IMR-90 (cell line): ENCODE data around the gene PZP. TPM values are rescaled to one million over a fixed set of nuclear protein-coding genes. Genes with fewer than 3 reads are reported as not detected.

Source experiments
- ATAC-seq: fragments of 200-7000 bp; cut with Tn5 transposase; 2 replicates; pipeline ENCODE4 v1.9.1; 2020; ENCODE audit warnings: low read depth, mild to moderate bottlenecking, moderate library complexity
- BruUV-seq: library from RNA; stranded (reverse); fragments of 400-500 nt; replicated peaks from 2 replicates; lab custom pipeline; 2021; lab: Mats Ljungman, UMichigan
- CTCF ChIA-PET: fragments of 300-600 bp; formaldehyde crosslinking; extraction: SDS; loops from one replicate; lab custom pipeline; 2021; ENCODE audit warnings: antibody characterized with exemption; lab: Yijun Ruan, JAX
- POLR2A ChIA-PET: fragments of 300-600 bp; sonication (Branson Sonifier 250); formaldehyde crosslinking; loops from one replicate; lab custom pipeline; 2022; ENCODE audit warnings: antibody characterized with exemption; ENCODE audit not compliant: unreplicated experiment; lab: Charles Lee
- DNase-seq: peaks from one replicate; pipeline ENCODE4 v3.0.0; 2013
- H2AFZ ChIP-seq: replicated peaks from 2 replicates; pipeline ENCODE3; 2013; ENCODE audit warnings: low read length, mild to moderate bottlenecking; ENCODE audit not compliant: poor library complexity
- H2AK5ac ChIP-seq: 2 replicates; pipeline ENCODE4 v1.6.1; 2013; ENCODE audit warnings: low read depth, low read length, inconsistent platforms
- H2AK9ac ChIP-seq: replicated peaks from 2 replicates; pipeline ENCODE3; 2013; ENCODE audit warnings: mild to moderate bottlenecking, low read depth, low read length, moderate library complexity; ENCODE audit not compliant: poor library complexity
- H2BK120ac ChIP-seq: 2 replicates; pipeline ENCODE4 v1.6.1; 2013; ENCODE audit warnings: low read depth, low read length, inconsistent platforms
- H2BK15ac ChIP-seq: 3 replicates; pipeline ENCODE4 v1.6.1; 2013; ENCODE audit warnings: low read depth, low read length, inconsistent platforms
- H2BK20ac ChIP-seq: 2 replicates; pipeline ENCODE4 v1.6.1; 2013; ENCODE audit warnings: low read depth, mild to moderate bottlenecking, inconsistent platforms, low read length, moderate library complexity
- H2BK5ac ChIP-seq: 2 replicates; pipeline ENCODE4 v1.6.1; 2013; ENCODE audit warnings: mild to moderate bottlenecking, low read depth, low read length, inconsistent platforms; ENCODE audit not compliant: poor library complexity, severe bottlenecking
- H3K14ac ChIP-seq: replicated peaks from 2 replicates; pipeline ENCODE4 v1.6.1; 2013; ENCODE audit warnings: low read depth, low read length, inconsistent platforms
- H3K18ac ChIP-seq: 2 replicates; pipeline ENCODE4 v1.6.1; 2013; ENCODE audit warnings: low read depth, low read length, control low read depth
- H3K23ac ChIP-seq: 2 replicates; pipeline ENCODE4 v1.6.1; 2013; ENCODE audit warnings: low read depth, low read length, inconsistent platforms
- H3K27ac ChIP-seq: 2 replicates; pipeline ENCODE4 v1.5.1; 2013; ENCODE audit warnings: mild to moderate bottlenecking, control low read depth, low read length; ENCODE audit not compliant: insufficient read depth
- H3K27me3 ChIP-seq: 2 replicates; pipeline ENCODE4 v1.6.1; 2013; ENCODE audit warnings: low read length; ENCODE audit not compliant: control insufficient read depth, insufficient read depth
- H3K36me3 ChIP-seq: 2 replicates; pipeline ENCODE4 v1.6.1; 2013; ENCODE audit warnings: low read length, mixed read lengths; ENCODE audit not compliant: control insufficient read depth, insufficient read depth
- H3K4ac ChIP-seq: 2 replicates; pipeline ENCODE4 v1.6.1; 2013; ENCODE audit warnings: low read depth, low read length, inconsistent platforms
- H3K4me1 ChIP-seq: 2 replicates; pipeline ENCODE4 v1.6.1; 2013; ENCODE audit warnings: low read length, mixed read lengths; ENCODE audit not compliant: control insufficient read depth, insufficient read depth
- H3K4me2 ChIP-seq: 2 replicates; pipeline ENCODE4 v1.6.1; 2013; ENCODE audit warnings: low read depth, mild to moderate bottlenecking, control low read depth, low read length, moderate library complexity
- H3K4me3 ChIP-seq: 2 replicates; pipeline ENCODE4 v1.5.1; 2013; ENCODE audit warnings: low read depth, mild to moderate bottlenecking, control low read depth, low read length, moderate library complexity; ENCODE audit not compliant: insufficient read depth
- H3K56ac ChIP-seq: 2 replicates; pipeline ENCODE4 v1.6.1; 2013; ENCODE audit warnings: low read length, inconsistent platforms; ENCODE audit not compliant: insufficient read depth; ENCODE audit errors: extremely low read depth
- H3K79me1 ChIP-seq, 2 experiments: 2 replicates each; pipeline ENCODE4 v1.6.1; 2013; ENCODE audit warnings: low read length in 2 of 2, inconsistent platforms in 1 of 2, low read depth in 1 of 2
- H3K9ac ChIP-seq: 2 replicates; pipeline ENCODE4 v1.6.1; 2013; ENCODE audit warnings: low read depth, low read length, control low read depth
- H3K9me1 ChIP-seq: 2 replicates; pipeline ENCODE4 v1.6.1; 2013; ENCODE audit warnings: low read length, inconsistent platforms; ENCODE audit not compliant: insufficient read depth
- H3K9me3 ChIP-seq: 2 replicates; pipeline ENCODE4 v1.6.1; 2013; ENCODE audit warnings: low read length; ENCODE audit not compliant: control insufficient read depth, insufficient read depth
- H4K20me1 ChIP-seq: 2 replicates; pipeline ENCODE4 v1.6.1; 2013; ENCODE audit warnings: low read length, inconsistent platforms; ENCODE audit not compliant: insufficient read depth
- H4K5ac ChIP-seq: 2 replicates; pipeline ENCODE4 v1.6.1; 2013; ENCODE audit warnings: mild to moderate bottlenecking, low read depth, low read length, control low read depth
- H4K8ac ChIP-seq, 2 experiments: 2 replicates each; pipeline ENCODE4 v1.6.1; 2013; ENCODE audit warnings: low read depth in 2 of 2, low read length in 2 of 2, control low read depth in 1 of 2, inconsistent platforms in 1 of 2
- H4K91ac ChIP-seq: 2 replicates; pipeline ENCODE4 v1.6.1; 2013; ENCODE audit warnings: low read depth, low read length, inconsistent platforms; ENCODE audit not compliant: insufficient read depth
- BHLHE40 ChIP-seq: fragments of 150-350 bp; IDR thresholded peaks from 2 replicates; pipeline ENCODE4 v1.6.1; 2016; ENCODE audit warnings: mild to moderate bottlenecking, low read depth, low read length
- CHD1 ChIP-seq: IDR thresholded peaks from 2 replicates; pipeline ENCODE4 v1.6.1; 2012; ENCODE audit warnings: low read depth, low read length, improper control_type of control experiment
- ELK1 ChIP-seq: fragments of 150-350 bp; IDR thresholded peaks from 2 replicates; pipeline ENCODE4 v1.6.1; 2016; ENCODE audit warnings: low read depth, mild to moderate bottlenecking, low read length, moderate library complexity, borderline replicate concordance
- FOS ChIP-seq: fragments of 150-350 bp; IDR thresholded peaks from 2 replicates; pipeline ENCODE4 v1.6.1; 2016; ENCODE audit warnings: low read depth, low read length
- MAFK ChIP-seq: IDR thresholded peaks from 2 replicates; pipeline ENCODE4 v1.6.1; 2012; ENCODE audit warnings: low read depth, low read length, improper control_type of control experiment
- MAZ ChIP-seq: IDR thresholded peaks from 2 replicates; pipeline ENCODE4 v1.6.1; 2012; ENCODE audit warnings: low read depth, mild to moderate bottlenecking, low read length, improper control_type of control experiment, moderate library complexity, borderline replicate concordance
- NFE2L2 ChIP-seq: fragments of 150-350 bp; IDR thresholded peaks from 2 replicates; pipeline ENCODE4 v1.6.1; 2016; ENCODE audit warnings: low read depth, mild to moderate bottlenecking, low read length
- POLR2A ChIP-seq: IDR thresholded peaks from 2 replicates; pipeline ENCODE4 v1.6.1; 2012; ENCODE audit warnings: mild to moderate bottlenecking, low read depth, low read length
- RAD21 ChIP-seq: IDR thresholded peaks from 2 replicates; pipeline ENCODE4 v1.6.1; 2012; ENCODE audit warnings: low read length, improper control_type of control experiment
- USF2 ChIP-seq: fragments of 150-350 bp; IDR thresholded peaks from 2 replicates; pipeline ENCODE4 v1.6.1; 2017; ENCODE audit warnings: mild to moderate bottlenecking, antibody characterized with exemption, low read length, low read depth
- WGBS, 2 experiments: methylation state at CpG; one replicate each; pipeline versions ENCODE4 v1.1.5 to v1.1.7; 2013; ENCODE audit warnings: missing lambda C conversion rate in 2 of 2; ENCODE audit not compliant: insufficient read length in 1 of 2; ENCODE audit errors: extremely low coverage in 2 of 2; 5-methylcytosine and 5-hydroxymethylcytosine counted together
- dilution Hi-C: fragments of 300-500 bp; cut with HindIII; formaldehyde crosslinking; loops from one replicate; pipeline ENCODE4 v1.14.3; 2018; ENCODE audit warnings: low sequenced_read_pairs; ENCODE audit not compliant: unreplicated experiment
- in situ Hi-C: fragments of 300-500 bp; cut with MboI; formaldehyde crosslinking; loops from 3 replicates; pipeline ENCODE4 v1.14.3; 2019; ENCODE audit warnings: low sequenced_read_pairs, inconsistent platforms, mixed read lengths
- intact Hi-C: fragments of 100-400 bp; cut with micrococcal nuclease; formaldehyde crosslinking; loops from 2 replicates; pipeline ENCODE4 v1.10.0; 2022
- polyA plus RNA-seq, 3 experiments: library from polyadenylated mRNA; depleted of rRNA; stranded (reverse); fragments of >200 nt; gene quantifications; 2 replicates each; pipeline ENCODE4 v1.2.3, GENCODE V29; 2012; ENCODE audit warnings: low replicate concordance in 1 of 3
- total RNA-seq: library from RNA; depleted of rRNA; stranded (reverse); fragments of >200 nt; gene quantifications from 2 replicates; pipeline ENCODE4 v1.2.3, GENCODE V29; 2012

Gene PZP
- total and polyA plus RNA-seq, 2 of the 4 experiments (the other 2 are of a cell fraction), result not detected

- Histone ChIP-seq H3K27ac (no peak overlapping the region), H3K9me3 (peaks cover 7% of the 10 kb centered on the region), H3K9ac (no peak overlapping the region), H3K4me2 (no peak overlapping the region), H4K20me1 (no peaks in the 10 kb centered on the region), H3K4me3 (no peak overlapping the region), H2BK15ac (no peak overlapping the region), H4K91ac (no peak overlapping the region), H3K4ac (no peak overlapping the region), H3K79me1 (no peaks in the 10 kb centered on the region), H3K9me1 (no peaks in the 10 kb centered on the region), H3K18ac (no peak overlapping the region), H3K27me3 (no peaks in the 10 kb centered on the region), H2BK20ac (no peak overlapping the region), H4K8ac (no peak overlapping the region), H3K23ac (no peak overlapping the region), H3K4me1 (no peaks in the 10 kb centered on the region), H2AFZ (no peak overlapping the region), H3K56ac (no peak overlapping the region), H3K36me3 (no peaks in the 10 kb centered on the region), H2AK9ac (no peak overlapping the region), H2AK5ac (no peak overlapping the region), H2BK120ac (no peak overlapping the region), H4K5ac (no peak overlapping the region), H2BK5ac (no peak overlapping the region), H3K14ac (no peak overlapping the region)
- CTCF ChIA-PET, result no interaction called here
- dilution Hi-C loops, result no loop called here
- no peak for ATAC-seq
- POLR2A ChIA-PET, result no interaction called here
- DNase-seq, result no peak
- intact Hi-C loops, result no loop called here
- BruUV-seq, result no TSS peak
- WGBS, 2 experiments, result 40% methylated on average over 1 of the region's 4 CpGs; no CpG with 5 or more reads in 1 of the 2 experiments
- TF ChIP-seq ELK1, result no peak
- TF ChIP-seq FOS, result no peak
- TF ChIP-seq RAD21, result no peak
- TF ChIP-seq MAFK, result no peak
- TF ChIP-seq CHD1, result no peak
- TF ChIP-seq BHLHE40, result no peak
- TF ChIP-seq POLR2A, result no peak
- TF ChIP-seq USF2, result no peak
- TF ChIP-seq MAZ, result no peak
- no peak for TF ChIP-seq NFE2L2
- in situ Hi-C loops, result no loop called here
Measured at GRCh38 chr12:9144730-9145106, 63.5 kb downstream of the PZP start.
